ENCODE results near the gene MLH3. TPM values are rescaled to one million over a fixed set of nuclear protein-coding genes. Genes with fewer than 3 reads are reported as not detected.

The MLH3 gene
- total and polyA plus RNA-seq, 2 donors (not counting 3 experiments of a cell fraction or from before 2014, with no cell fraction given) = 4.8 to 16.5 TPM

GRCh38 chr14:74964787-74965485, 86.3 kb downstream of the MLH3 start:
- H4K20me1 ChIP-seq (replicated peaks; ENCODE audit: control insufficient read depth, extremely low read depth, insufficient read depth, low read length) = no peaks in the 10 kb centered on the region
- peak overlapping the region; percentile 2 for H3K4me2 ChIP-seq (ENCODE audit: insufficient read depth, low read length)
- ChIA-PET POLR2A (interaction anchor here (2.1 to 2.5 kb wide), 2 partner anchors 10 to 16 kb away, joined by 7 to 20 read pairs; partner anchors contain the start of gene PGF), CTCF (interaction anchor here (0.7 to 2.7 kb wide), 12 partner anchors 10 to 123 kb away, joined by 3 to 15 read pairs (median 4); partner anchors contain the start of genes PGF and ZC2HC1C)
- H3K4me1 ChIP-seq (ENCODE audit: control insufficient read depth, extremely low read depth, insufficient read depth, low read length) = peaks cover 25% of the 10 kb centered on the region
- TSS peak; percentile 64 for BruUV-seq (replicated peaks)
- H3K27ac ChIP-seq (ENCODE audit: insufficient read depth, low read depth, low read length) = peak overlapping the region; percentile 86
- intact Hi-C loops (cut with micrococcal nuclease) (loop anchor here (1.0 kb wide), 4 partner anchors 8 to 37 kb away; partner anchors contain the start of genes EIF2B2 and PGF), dilution Hi-C loops (cut with MboI; ENCODE audit: extremely low pct_ligation_motif_present, low sequenced_read_pairs) (no loop called here)
- H3K27me3 ChIP-seq (ENCODE audit: control insufficient read depth in 2 of 2, insufficient read depth in 2 of 2, low read length in 2 of 2) = no peaks in the 10 kb centered on the region
- no peaks in the 10 kb centered on the region for H3K9me3 ChIP-seq (replicated peaks; ENCODE audit: control insufficient read depth, insufficient read depth, low read length)
- FAIRE-seq (no peak), DNase-seq (ENCODE audit: low read depth, low spot score) (peak; percentile 65)
- no peaks in the 10 kb centered on the region for H3K36me3 ChIP-seq (ENCODE audit: control insufficient read depth in 2 of 2, extremely low read depth in 1 of 2, insufficient read depth in 2 of 2, low read length in 2 of 2)
- H2AFZ ChIP-seq (ENCODE audit: low read depth, low read length) = no peak overlapping the region
- no peaks in the 10 kb centered on the region for H3K9me1 ChIP-seq (replicated peaks; ENCODE audit: control insufficient read depth, extremely low read depth, insufficient read depth, low read length)
- peak overlapping the region; percentile 36 for H3K9ac ChIP-seq (replicated peaks; ENCODE audit: extremely low read depth, insufficient read depth, low read length)
- H3K79me2 ChIP-seq (ENCODE audit: control insufficient read depth, insufficient read depth, low read length) = no peaks in the 10 kb centered on the region
- TF ChIP-seq FOS (IDR thresholded peaks at IDR 0.05; ENCODE audit: borderline replicate concordance, insufficient read depth, low read length) (peak; percentile 84), POLR2A (IDR thresholded peaks at IDR 0.05; ENCODE audit: low read depth, low read length) (no peak), POLR2AphosphoS5 (IDR thresholded peaks at IDR 0.05; ENCODE audit: insufficient read depth, low read depth, low read length) (peak; percentile 37), MAX (IDR thresholded peaks at IDR 0.05; ENCODE audit: insufficient read depth, insufficient read length) (no peak), EZH2 (IDR thresholded peaks at IDR 0.05; ENCODE audit: borderline replicate concordance, low read depth, low read length, severe bottlenecking) (no peak), MYC (IDR thresholded peaks at IDR 0.05; ENCODE audit: low read depth, low read length) (no peak), JUN (IDR thresholded peaks at IDR 0.05; ENCODE audit: borderline replicate concordance, insufficient read depth, insufficient read length, low read depth) (peak; percentile 86), GATA2 (IDR thresholded peaks at IDR 0.05; ENCODE audit: insufficient read depth, insufficient read length, low read depth, low read length) (no peak)
- TF ChIP-seq, protein P1, sequence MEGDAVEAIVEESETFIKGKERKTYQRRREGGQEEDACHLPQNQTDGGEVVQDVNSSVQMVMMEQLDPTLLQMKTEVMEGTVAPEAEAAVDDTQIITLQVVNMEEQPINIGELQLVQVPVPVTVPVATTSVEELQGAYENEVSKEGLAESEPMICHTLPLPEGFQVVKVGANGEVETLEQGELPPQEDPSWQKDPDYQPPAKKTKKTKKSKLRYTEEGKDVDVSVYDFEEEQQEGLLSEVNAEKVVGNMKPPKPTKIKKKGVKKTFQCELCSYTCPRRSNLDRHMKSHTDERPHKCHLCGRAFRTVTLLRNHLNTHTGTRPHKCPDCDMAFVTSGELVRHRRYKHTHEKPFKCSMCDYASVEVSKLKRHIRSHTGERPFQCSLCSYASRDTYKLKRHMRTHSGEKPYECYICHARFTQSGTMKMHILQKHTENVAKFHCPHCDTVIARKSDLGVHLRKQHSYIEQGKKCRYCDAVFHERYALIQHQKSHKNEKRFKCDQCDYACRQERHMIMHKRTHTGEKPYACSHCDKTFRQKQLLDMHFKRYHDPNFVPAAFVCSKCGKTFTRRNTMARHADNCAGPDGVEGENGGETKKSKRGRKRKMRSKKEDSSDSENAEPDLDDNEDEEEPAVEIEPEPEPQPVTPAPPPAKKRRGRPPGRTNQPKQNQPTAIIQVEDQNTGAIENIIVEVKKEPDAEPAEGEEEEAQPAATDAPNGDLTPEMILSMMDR (IDR thresholded peaks at IDR 0.05; ENCODE audit: extremely low read depth in 1 of 2, insufficient read depth in 1 of 2, low read depth in 1 of 2, low read length in 2 of 2) = no peak
- no peak overlapping the region for H3K4me3 ChIP-seq (replicated peaks in 1 of 3; ENCODE audit: insufficient read depth in 1 of 3, low read depth in 1 of 3, low read length in 3 of 3)

Small RNA genes within 50 kb of the gene (small RNA-seq; reads per million reads assigned to genes)
- not detected for gene RNU6-689P (ENCODE audit: insufficient read depth, insufficient read length, low read depth, low replicate concordance)

Other genes with a start within 250 kb of the MLH3 start
- not detected in 2 replicates for gene PROX2, start 175.3 kb downstream of the MLH3 start, total RNA-seq
- gene PROX2, start 175.3 kb downstream of the MLH3 start, polyA plus RNA-seq = 0.01 TPM in 1 of 2 replicates, not detected in the other
- gene DLST, start 169.6 kb downstream of the MLH3 start, total RNA-seq = 105 and 110 TPM in 2 replicates
- gene DLST, start 169.6 kb downstream of the MLH3 start, polyA plus RNA-seq = 91.0 and 98.4 TPM in 2 replicates
- gene RPS6KL1, start 128.2 kb downstream of the MLH3 start, total RNA-seq = 23.8 and 25.6 TPM in 2 replicates
- gene RPS6KL1, start 128.2 kb downstream of the MLH3 start, polyA plus RNA-seq = 10.2 TPM in 2 replicates
- gene PGF, start 95.9 kb downstream of the MLH3 start, total RNA-seq = 206 and 254 TPM in 2 replicates
- 89.0 and 102 TPM in 2 replicates for gene PGF, start 95.9 kb downstream of the MLH3 start, polyA plus RNA-seq
- 97.0 and 103 TPM in 2 replicates for gene EIF2B2, start 48.5 kb downstream of the MLH3 start, total RNA-seq
- 143 and 146 TPM in 2 replicates for gene EIF2B2, start 48.5 kb downstream of the MLH3 start, polyA plus RNA-seq
- gene ACYP1, start 12.6 kb upstream of the MLH3 start, total RNA-seq = 34.2 and 37.5 TPM in 2 replicates
- 17.4 and 30.2 TPM in 2 replicates for gene ACYP1, start 12.6 kb upstream of the MLH3 start, polyA plus RNA-seq
- gene ZC2HC1C, start 18.2 kb upstream of the MLH3 start, total RNA-seq = 0.91 and 3.6 TPM in 2 replicates
- 0.72 and 0.84 TPM in 2 replicates for gene ZC2HC1C, start 18.2 kb upstream of the MLH3 start, polyA plus RNA-seq
- 65.1 and 69.6 TPM in 2 replicates for gene NEK9, start 75.6 kb upstream of the MLH3 start, total RNA-seq
- gene NEK9, start 75.6 kb upstream of the MLH3 start, polyA plus RNA-seq = 22.1 and 25.1 TPM in 2 replicates
- gene TMED10, start 125.1 kb upstream of the MLH3 start, total RNA-seq = 313 and 338 TPM in 2 replicates
- 320 and 342 TPM in 2 replicates for gene TMED10, start 125.1 kb upstream of the MLH3 start, polyA plus RNA-seq
- gene FOS, start 227.4 kb upstream of the MLH3 start, total RNA-seq = 9.2 and 63.2 TPM in 2 replicates
- 41.6 and 55.6 TPM in 2 replicates for gene FOS, start 227.4 kb upstream of the MLH3 start, polyA plus RNA-seq

Data from endothelial cell of umbilical vein (primary cell).